HEK293 (cell line): ENCODE results near the gene JAZF1.
A peak's percentile ranks its signal among the peaks of the same experiment; 100 is the strongest.

Experiments
- CTCF ChIA-PET: fragments of 350-600 bp; formaldehyde crosslinking; extraction: SDS; loops from one replicate; lab custom pipeline; 2021; ENCODE audit warnings: antibody characterized with exemption; lab: Yijun Ruan, JAX
- POLR2A ChIA-PET: fragments of 300-600 bp; formaldehyde crosslinking; extraction: SDS; loops from one replicate; lab custom pipeline; 2020; ENCODE audit warnings: antibody characterized with exemption, inconsistent platforms; lab: Yijun Ruan, JAX
- H3K27ac ChIP-seq: fragments of 200-500 bp; sonication (Bioruptor generic); 2 replicates; pipeline ENCODE4 v1.5.1; 2014; ENCODE audit warnings: low read depth, low read length, control low read depth, inconsistent platforms; ENCODE audit errors: extremely low read depth
- H3K36me3 ChIP-seq, 2 experiments: fragments of 200-500 bp in 1 of 2; sonication (Bioruptor generic) in 1 of 2; 1 replicate in 1 of 2; 2 replicates in 1 of 2; pipeline ENCODE4 v1.5.1; 2014 to 2017; ENCODE audit warnings: inconsistent platforms in 2 of 2, low read length in 2 of 2; ENCODE audit not compliant: control insufficient read depth in 2 of 2, insufficient read depth in 1 of 2
- H3K4me1 ChIP-seq: fragments of 200-500 bp; sonication (Bioruptor generic); 2 replicates; pipeline ENCODE4 v1.5.1; 2014; ENCODE audit warnings: mild to moderate bottlenecking, low read length, inconsistent platforms; ENCODE audit not compliant: control insufficient read depth, insufficient read depth
- H3K4me3 ChIP-seq: 2 replicates; pipeline ENCODE4 v1.5.1; 2011; ENCODE audit warnings: low read depth, mild to moderate bottlenecking, control low read depth, low read length, moderate library complexity
- H3K9me3 ChIP-seq: fragments of 200-500 bp; sonication (Bioruptor generic); 2 replicates; pipeline ENCODE4 v1.5.1; 2014; ENCODE audit warnings: low read depth, low read length, inconsistent platforms; ENCODE audit not compliant: control insufficient read depth, insufficient read depth
- FEZF1 ChIP-seq: fragments of 450-650 bp; formaldehyde crosslinking; IDR thresholded peaks from 2 replicates; pipeline ENCODE4 v1.5.1; 2016; ENCODE audit warnings: missing biosample characterization, missing genetic modification characterization
- MYNN ChIP-seq: fragments of 450-650 bp; formaldehyde crosslinking; IDR thresholded peaks from 2 replicates; pipeline ENCODE4 v1.5.1; 2016; ENCODE audit warnings: missing biosample characterization, missing genetic modification characterization, borderline replicate concordance
- OVOL3 ChIP-seq: fragments of 450-650 bp; formaldehyde crosslinking; IDR thresholded peaks from 2 replicates; pipeline ENCODE4 v1.5.1; 2016; ENCODE audit warnings: missing biosample characterization, missing genetic modification characterization
- REST ChIP-seq: fragments of 450-650 bp; formaldehyde crosslinking; IDR thresholded peaks from 2 replicates; pipeline ENCODE4 v1.5.1; 2016; ENCODE audit warnings: missing biosample characterization, missing genetic modification characterization
- SCRT1 ChIP-seq: fragments of 450-650 bp; formaldehyde crosslinking; IDR thresholded peaks from 2 replicates; pipeline ENCODE4 v1.5.1; 2016; ENCODE audit warnings: missing biosample characterization, missing genetic modification characterization, borderline replicate concordance
- WT1 ChIP-seq: fragments of 450-650 bp; formaldehyde crosslinking; IDR thresholded peaks from 2 replicates; pipeline ENCODE4 v1.5.1; 2016; ENCODE audit warnings: missing biosample characterization, missing genetic modification characterization
- ZBTB49 ChIP-seq: fragments of 450-650 bp; formaldehyde crosslinking; IDR thresholded peaks from 2 replicates; pipeline ENCODE4 v1.5.1; 2016; ENCODE audit warnings: missing biosample characterization, missing genetic modification characterization, low read depth
- ZNF121 ChIP-seq: fragments of 450-650 bp; formaldehyde crosslinking; IDR thresholded peaks from 2 replicates; pipeline ENCODE4 v1.5.1; 2016; ENCODE audit warnings: missing biosample characterization, missing genetic modification characterization
- ZNF211 ChIP-seq: fragments of 450-650 bp; formaldehyde crosslinking; IDR thresholded peaks from 2 replicates; pipeline ENCODE4 v1.5.1; 2016; ENCODE audit warnings: low read depth, missing biosample characterization, missing genetic modification characterization
- ZNF324 ChIP-seq: fragments of 450-650 bp; formaldehyde crosslinking; IDR thresholded peaks from 2 replicates; pipeline ENCODE4 v1.5.1; 2016; ENCODE audit warnings: missing biosample characterization, missing genetic modification characterization
- ZNF549 ChIP-seq: fragments of 450-650 bp; IDR thresholded peaks from 2 replicates; pipeline ENCODE4 v1.5.1; 2018; ENCODE audit warnings: missing biosample characterization, missing genetic modification characterization, mild to moderate bottlenecking, inconsistent platforms, moderate library complexity
- ZNF571 ChIP-seq: fragments of 450-650 bp; formaldehyde crosslinking; IDR thresholded peaks from 2 replicates; pipeline ENCODE4 v1.5.0; 2017; ENCODE audit warnings: missing biosample characterization, missing genetic modification characterization
- ZNF664 ChIP-seq: fragments of 450-650 bp; formaldehyde crosslinking; IDR thresholded peaks from 2 replicates; pipeline ENCODE4 v1.5.1; 2016; ENCODE audit warnings: missing biosample characterization, missing genetic modification characterization
- ZNF776 ChIP-seq: fragments of 450-650 bp; formaldehyde crosslinking; IDR thresholded peaks from 2 replicates; pipeline ENCODE4 v1.5.0; 2017; ENCODE audit warnings: missing biosample characterization, missing genetic modification characterization, borderline replicate concordance
- ZNF777 ChIP-seq: fragments of 450-650 bp; formaldehyde crosslinking; IDR thresholded peaks from 2 replicates; pipeline ENCODE4 v1.5.1; 2017; ENCODE audit warnings: missing biosample characterization, missing genetic modification characterization, borderline replicate concordance
- TF ChIP-seq, protein P1 (sequence below): fragments of 450-650 bp; formaldehyde crosslinking; IDR thresholded peaks from 2 replicates; pipeline ENCODE4 v1.5.1; 2017; ENCODE audit warnings: missing biosample characterization, missing genetic modification characterization

Gene JAZF1

DNA sequence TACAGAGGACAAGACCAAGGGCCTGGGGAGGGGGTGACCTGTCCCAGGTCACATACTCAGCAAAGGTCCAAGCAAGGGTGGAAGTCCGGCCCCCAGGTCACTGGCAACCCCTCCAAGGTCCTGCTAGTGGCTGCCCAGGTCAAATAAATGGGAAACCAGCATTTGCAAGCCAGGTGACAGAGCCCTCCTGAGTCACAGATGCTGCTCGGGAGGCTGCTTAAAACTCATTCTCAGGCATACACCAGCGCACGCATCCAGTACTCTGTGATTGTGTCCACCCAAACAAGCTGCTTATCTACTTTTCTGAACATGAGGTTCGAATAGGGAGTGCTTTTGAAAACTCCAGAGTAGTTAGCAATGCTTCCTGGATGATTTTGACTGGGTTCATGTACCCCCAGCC is 310.0 kb downstream of the JAZF1 start (continued):
- TF ChIP-seq ZBTB49 (tag by site-specific recombination) (no peak), SCRT1 (no peak), ZNF777 (tag by site-specific recombination) (no peak), MYNN (tag by site-specific recombination) (no peak), ZNF549 (no peak), ZNF571 (tag by site-specific recombination) (no peak), REST (tag by site-specific recombination) (no peak)
- TF ChIP-seq, protein P1, sequence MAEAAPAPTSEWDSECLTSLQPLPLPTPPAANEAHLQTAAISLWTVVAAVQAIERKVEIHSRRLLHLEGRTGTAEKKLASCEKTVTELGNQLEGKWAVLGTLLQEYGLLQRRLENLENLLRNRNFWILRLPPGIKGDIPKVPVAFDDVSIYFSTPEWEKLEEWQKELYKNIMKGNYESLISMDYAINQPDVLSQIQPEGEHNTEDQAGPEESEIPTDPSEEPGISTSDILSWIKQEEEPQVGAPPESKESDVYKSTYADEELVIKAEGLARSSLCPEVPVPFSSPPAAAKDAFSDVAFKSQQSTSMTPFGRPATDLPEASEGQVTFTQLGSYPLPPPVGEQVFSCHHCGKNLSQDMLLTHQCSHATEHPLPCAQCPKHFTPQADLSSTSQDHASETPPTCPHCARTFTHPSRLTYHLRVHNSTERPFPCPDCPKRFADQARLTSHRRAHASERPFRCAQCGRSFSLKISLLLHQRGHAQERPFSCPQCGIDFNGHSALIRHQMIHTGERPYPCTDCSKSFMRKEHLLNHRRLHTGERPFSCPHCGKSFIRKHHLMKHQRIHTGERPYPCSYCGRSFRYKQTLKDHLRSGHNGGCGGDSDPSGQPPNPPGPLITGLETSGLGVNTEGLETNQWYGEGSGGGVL (tag by site-specific recombination): no peak
- TF ChIP-seq, all 188 proteins: peak for 0

DNA sequence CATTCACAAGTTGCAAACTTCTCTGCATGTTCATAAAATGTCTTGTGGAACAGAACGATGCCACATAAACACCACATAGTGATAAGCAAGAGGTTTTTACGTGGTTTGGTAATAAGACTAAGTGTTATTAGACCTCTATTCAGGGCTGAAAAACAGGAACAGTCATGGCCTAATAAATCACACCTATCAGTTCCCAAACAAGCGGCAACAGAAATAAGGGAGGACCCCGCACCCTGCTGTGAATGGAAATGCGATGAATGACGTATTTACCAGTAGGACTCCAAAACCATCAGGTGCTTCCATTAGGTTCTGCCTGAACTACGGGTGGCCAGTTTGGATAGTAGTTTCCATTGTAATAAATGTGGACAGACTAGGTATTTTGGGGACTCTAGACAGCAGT is 311.5 kb downstream of the JAZF1 start:
- CTCF ChIA-PET: interaction anchor here (0.7 kb wide), 1 partner anchor 151 kb away, joined by 3 read pairs; no protein-coding TSS in a partner anchor
- POLR2A ChIA-PET: no interaction called here
- no peaks in the 10 kb centered on the region for H3K9me3 ChIP-seq
- no peaks in the 10 kb centered on the region for H3K4me1 ChIP-seq
- TF ChIP-seq REST (tag by site-specific recombination): no peak
- peak; percentile 80 for TF ChIP-seq WT1
- TF ChIP-seq ZNF121 (tag by site-specific recombination): no peak
- TF ChIP-seq ZNF324 (tag by site-specific recombination): no peak
- no peak overlapping the region for H3K4me3 ChIP-seq
- H3K36me3 ChIP-seq: no peaks in the 10 kb centered on the region
- H3K27ac ChIP-seq: no peak overlapping the region

GRCh38 chr7:27868131-27868550 is 312.5 kb downstream of the JAZF1 start:
- Histone ChIP-seq H3K4me1 (no peaks in the 10 kb centered on the region), H3K27ac (no peak overlapping the region), H3K4me3 (no peak overlapping the region), H3K36me3 (no peaks in the 10 kb centered on the region), H3K9me3 (no peaks in the 10 kb centered on the region)
- no peak for TF ChIP-seq FEZF1 (tag by site-specific recombination)
- TF ChIP-seq ZNF664 (tag by site-specific recombination): no peak
- no peak for TF ChIP-seq ZNF211 (tag by site-specific recombination)
- no peak for TF ChIP-seq ZNF776 (tag by site-specific recombination)
- TF ChIP-seq OVOL3 (tag by site-specific recombination): no peak
- POLR2A ChIA-PET: no interaction called here
- CTCF ChIA-PET: interaction anchor here (0.6 kb wide), 1 partner anchor 49 kb away, joined by 3 read pairs; no protein-coding TSS in a partner anchor
